Left forelimb (tissue), 1 donor: ENCODE results near the gene ELL.

ENCODE experiments used
- DNase-seq: peaks from one replicate; pipeline ENCODE4 v3.0.0-alpha.2; 2018; ENCODE audit warnings: low spot score

Gene ELL

GRCh38 chr19:18445262-18445948 lies 76.5 kb downstream of the ELL start:
- no peak for DNase-seq

GRCh38 chr19:18444513-18444912 lies 77.4 kb downstream of the ELL start:
- no peak for DNase-seq

- no peak for DNase-seq
These were observed 78.0 kb downstream of the ELL start for GRCh38 chr19:18443831-18444230.

GRCh38 chr19:18443406-18443805 lies 78.5 kb downstream of the ELL start:
- no peak for DNase-seq

GRCh38 chr19:18442941-18443340 lies 78.9 kb downstream of the ELL start:
- no peak for DNase-seq

- no peak for DNase-seq
These were observed 79.8 kb downstream of the ELL start for GRCh38 chr19:18441804-18442788.

GRCh38 chr19:18440936-18441803 lies 80.7 kb downstream of the ELL start:
- DNase-seq, result no peak

GRCh38 chr19:18440415-18440877 lies 81.4 kb downstream of the ELL start:
- no peak for DNase-seq

- DNase-seq, result no peak
These were observed 82.0 kb downstream of the ELL start for GRCh38 chr19:18439910-18440237.

- DNase-seq, result no peak
These were observed 82.6 kb downstream of the ELL start for GRCh38 chr19:18439025-18439909.

- DNase-seq, result no peak
These were observed 83.4 kb downstream of the ELL start for GRCh38 chr19:18438331-18439024.

GRCh38 chr19:18437491-18438330 lies 84.2 kb downstream of the ELL start, which contains the start of gene ISYNA1:
TSS of gene ISYNA1 (minus strand) at chr19:18438133. CDS start at chr19:18437979, 154 bp downstream.
- peak; percentile 83 for DNase-seq

- peak; percentile 83 for DNase-seq
These were observed 85.0 kb downstream of the ELL start for GRCh38 chr19:18436671-18437490.

- DNase-seq, result no peak
These were observed 85.8 kb downstream of the ELL start for GRCh38 chr19:18435842-18436670.

- no peak for DNase-seq
These were observed 86.6 kb downstream of the ELL start for GRCh38 chr19:18435178-18435841.

GRCh38 chr19:18434411-18435175 lies 87.3 kb downstream of the ELL start:
- no peak for DNase-seq
